ES-I3 (cell line): Measurements from ENCODE around the gene ANKS1A.
A peak's percentile ranks its signal among the peaks of the same experiment; 100 is the strongest.
"Not testable (repeated sequence)": the region's sequence is repeated elsewhere in the genome, so short reads cannot be mapped to it uniquely, and the experiment has no call there.

Experiments used
- H3K36me3 ChIP-seq: 2 replicates; pipeline ENCODE4 v1.6.1; 2013; ENCODE audit warnings: mild to moderate bottlenecking, low read length, control low read depth, moderate library complexity; ENCODE audit not compliant: insufficient read depth
- H3K4me1 ChIP-seq: 2 replicates; pipeline ENCODE4 v1.6.1; 2013; ENCODE audit warnings: mild to moderate bottlenecking, control low read depth, low read length; ENCODE audit not compliant: insufficient read depth
- H3K9ac ChIP-seq: 2 replicates; pipeline ENCODE4 v1.6.1; 2013; ENCODE audit warnings: low read depth, mild to moderate bottlenecking, low read length, moderate library complexity
- H3K9me3 ChIP-seq: 2 replicates; pipeline ENCODE4 v1.6.1; 2013; ENCODE audit warnings: mild to moderate bottlenecking, low read length, moderate library complexity; ENCODE audit not compliant: control insufficient read depth, insufficient read depth

The ANKS1A gene

DNA sequence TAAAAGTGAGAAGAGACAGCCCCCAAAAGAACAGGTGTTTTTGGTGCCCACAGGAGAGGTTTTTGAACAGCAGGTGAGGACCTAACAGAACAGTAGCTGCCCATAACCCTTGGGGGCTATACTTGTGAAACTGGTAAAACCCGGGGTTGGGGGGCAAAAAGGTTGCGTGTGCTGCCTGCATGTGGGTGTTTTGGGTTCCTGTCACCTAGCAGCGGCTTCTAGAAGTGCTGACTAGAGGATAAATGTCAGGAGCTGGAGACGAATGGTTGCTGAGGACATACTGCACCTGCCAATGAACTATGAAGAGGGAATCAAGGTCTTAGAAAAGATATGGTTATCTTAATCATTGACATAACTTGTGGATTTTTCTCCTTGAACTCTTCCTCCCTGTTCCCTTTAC, 17.2 kb upstream of the ANKS1A start:
- Histone ChIP-seq H3K9ac (no peak overlapping the region), H3K36me3 (peaks cover 29% of the 10 kb centered on the region), H3K4me1 (peaks cover 12% of the 10 kb centered on the region), H3K9me3 (no peaks in the 10 kb centered on the region)

DNA sequence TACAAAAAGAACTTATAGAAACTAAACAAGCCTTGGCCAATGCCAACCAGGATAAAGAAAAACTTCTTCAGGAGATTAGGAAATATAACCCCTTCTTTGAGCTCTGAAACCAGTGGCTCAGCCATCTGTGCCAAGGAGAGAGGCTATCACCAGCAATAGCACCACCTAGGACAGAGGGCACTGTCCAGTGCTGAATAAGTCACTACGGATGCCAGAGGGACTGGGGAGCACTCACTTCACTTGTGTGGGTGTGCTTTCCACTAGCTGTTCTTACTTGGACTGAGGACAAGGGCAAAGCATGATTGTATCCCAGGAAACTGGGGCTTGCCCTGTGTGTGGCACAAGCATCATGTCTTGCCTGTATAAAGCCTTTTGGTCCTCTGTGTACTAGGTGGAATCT, 16.7 kb upstream of the ANKS1A start:
- peaks cover 12% of the 10 kb centered on the region for H3K4me1 ChIP-seq
- H3K36me3 ChIP-seq, result peaks cover 26% of the 10 kb centered on the region
- no peak overlapping the region for H3K9ac ChIP-seq
- no peaks in the 10 kb centered on the region for H3K9me3 ChIP-seq

DNA sequence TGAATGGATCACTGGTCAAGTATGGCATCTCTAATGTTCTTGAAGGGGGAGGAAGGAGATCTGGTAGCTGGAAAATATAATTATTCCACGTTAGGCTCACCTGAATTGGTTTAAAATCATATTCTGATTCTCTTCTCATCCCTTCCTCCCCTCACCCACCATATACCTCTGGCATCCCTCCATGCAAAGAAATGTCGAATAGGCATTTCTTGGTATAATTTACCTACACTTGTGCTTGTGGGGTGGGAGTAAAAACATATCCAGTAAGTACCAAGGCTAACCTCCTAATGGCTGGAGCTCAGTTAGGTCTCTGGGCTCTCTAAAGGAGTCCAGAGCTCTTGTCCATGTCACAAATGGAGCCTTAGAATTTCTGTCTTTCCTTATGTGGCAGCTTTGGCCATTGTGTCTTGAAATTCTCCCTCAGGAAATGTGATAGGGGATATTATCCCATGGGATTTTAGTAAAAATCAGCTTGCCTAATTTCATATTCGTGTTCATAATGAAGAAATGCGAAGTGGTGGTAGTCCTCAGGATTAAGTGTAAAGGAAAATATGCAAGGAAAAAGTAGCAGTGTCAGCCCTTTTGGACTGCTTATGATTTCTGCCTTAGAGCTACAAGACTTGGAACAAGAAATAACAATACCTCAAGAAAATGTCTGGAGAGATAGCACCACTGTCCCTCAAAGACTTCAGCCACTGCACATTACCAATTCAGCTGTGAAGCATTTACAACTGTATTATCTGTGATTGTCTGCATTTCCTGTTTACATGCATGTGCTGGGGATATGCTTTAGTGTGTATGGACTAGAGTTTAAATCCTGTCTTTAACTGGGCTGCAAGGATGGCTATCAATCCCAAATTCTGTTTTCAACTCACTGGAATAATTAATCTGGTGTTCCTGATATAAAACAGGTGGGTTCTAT, 13.5 kb upstream of the ANKS1A start:
- Histone ChIP-seq H3K4me1 (peaks cover 12% of the 10 kb centered on the region), H3K9ac (no peak overlapping the region), H3K9me3 (no peaks in the 10 kb centered on the region), H3K36me3 (peaks cover 31% of the 10 kb centered on the region)

DNA sequence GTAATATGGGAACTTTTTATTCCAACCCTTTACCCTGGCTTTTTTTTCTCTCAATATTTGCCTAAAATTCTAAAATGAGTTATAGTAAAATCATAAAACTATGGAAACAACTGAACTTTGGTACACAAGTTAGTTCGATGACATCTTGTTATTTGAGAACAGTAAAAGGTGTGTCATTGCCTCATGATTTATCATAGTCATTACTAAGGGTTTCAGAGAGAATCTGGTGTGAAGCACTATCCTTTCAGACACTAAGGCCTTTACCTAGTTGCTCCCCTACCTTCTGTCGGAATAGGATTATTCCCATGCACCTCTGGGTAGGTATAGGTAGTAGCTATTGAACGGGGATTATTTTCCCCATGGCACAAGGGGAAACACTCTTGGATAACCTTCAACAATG, 12.6 kb upstream of the ANKS1A start:
- Histone ChIP-seq H3K36me3 (peaks cover 29% of the 10 kb centered on the region), H3K4me1 (peaks cover 12% of the 10 kb centered on the region), H3K9me3 (no peaks in the 10 kb centered on the region), H3K9ac (no peak overlapping the region)

DNA sequence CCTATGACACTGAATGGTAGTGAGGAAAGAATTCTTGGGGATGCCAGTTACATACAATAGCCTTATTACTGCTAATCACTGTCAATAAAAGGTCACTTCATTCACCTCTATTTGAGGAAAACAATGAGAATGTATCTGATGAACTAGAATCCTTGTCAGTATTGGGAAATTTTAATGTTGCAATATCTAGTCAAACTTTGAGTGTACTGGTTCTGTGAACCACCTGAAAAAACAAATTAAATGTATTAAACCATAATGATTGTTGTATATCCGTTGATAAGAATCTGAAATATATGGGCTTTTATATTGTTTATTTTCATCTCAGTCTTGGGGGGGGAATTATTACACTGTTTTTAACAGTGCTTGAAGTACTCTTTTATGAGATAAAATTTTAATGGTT, 11.8 kb upstream of the ANKS1A start:
- Histone ChIP-seq H3K9ac (no peak overlapping the region), H3K4me1 (peaks cover 12% of the 10 kb centered on the region), H3K36me3 (peaks cover 22% of the 10 kb centered on the region), H3K9me3 (no peaks in the 10 kb centered on the region)

DNA sequence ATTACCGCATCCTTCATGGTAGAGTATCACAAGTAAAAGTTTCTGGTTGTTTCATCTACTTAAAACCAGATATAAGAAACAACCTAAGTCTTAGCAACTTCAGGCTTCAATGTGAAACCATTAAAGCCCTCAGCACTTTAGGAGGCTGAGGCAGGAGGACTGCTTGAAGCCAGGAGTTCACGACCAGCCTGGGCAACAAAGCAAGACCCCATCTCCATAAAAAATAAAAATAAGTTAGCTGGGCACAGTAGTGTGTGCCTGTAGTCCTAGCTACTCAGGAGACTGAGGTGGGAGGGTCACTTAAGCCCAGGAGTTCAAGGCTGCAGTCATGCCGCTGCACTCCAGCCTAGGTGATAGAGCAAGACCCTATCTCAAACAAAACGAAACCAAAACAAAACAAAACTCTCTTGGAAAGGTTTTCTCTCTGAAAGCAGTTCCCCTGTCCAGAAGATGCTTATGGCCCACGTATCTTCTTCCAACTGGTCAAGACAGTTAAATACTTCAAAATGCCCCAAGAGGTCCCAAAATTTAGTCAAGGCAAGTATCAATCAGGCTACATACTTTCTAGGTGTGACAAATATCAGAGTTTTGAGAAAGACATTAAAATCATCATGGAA, 11.1 kb upstream of the ANKS1A start:
- H3K36me3 ChIP-seq, result peaks cover 22% of the 10 kb centered on the region
- H3K4me1 ChIP-seq, result peaks cover 12% of the 10 kb centered on the region
- H3K9ac ChIP-seq, result no peak overlapping the region
- no peaks in the 10 kb centered on the region for H3K9me3 ChIP-seq

DNA sequence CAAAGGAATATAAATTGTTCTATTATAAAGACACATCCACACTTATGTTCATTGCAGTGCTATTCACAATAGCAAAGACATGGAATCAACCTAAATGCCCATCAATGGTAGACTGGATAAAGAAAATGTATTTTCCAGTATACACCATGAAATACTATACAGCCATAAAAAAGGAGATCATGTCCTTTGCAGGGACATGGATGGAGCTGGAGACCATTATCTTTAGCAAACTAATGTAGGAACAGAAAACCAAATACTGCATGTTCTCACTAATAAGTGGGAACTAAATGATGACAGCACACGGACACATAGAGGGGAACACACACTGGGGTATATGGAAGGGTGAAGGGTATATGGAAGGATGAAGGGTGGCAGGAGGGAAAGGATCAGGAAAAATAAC, 5.0 kb upstream of the ANKS1A start:
- H3K9me3 ChIP-seq, H3K36me3 ChIP-seq, H3K9ac ChIP-seq, H3K4me1 ChIP-seq: not testable (repeated sequence)

DNA sequence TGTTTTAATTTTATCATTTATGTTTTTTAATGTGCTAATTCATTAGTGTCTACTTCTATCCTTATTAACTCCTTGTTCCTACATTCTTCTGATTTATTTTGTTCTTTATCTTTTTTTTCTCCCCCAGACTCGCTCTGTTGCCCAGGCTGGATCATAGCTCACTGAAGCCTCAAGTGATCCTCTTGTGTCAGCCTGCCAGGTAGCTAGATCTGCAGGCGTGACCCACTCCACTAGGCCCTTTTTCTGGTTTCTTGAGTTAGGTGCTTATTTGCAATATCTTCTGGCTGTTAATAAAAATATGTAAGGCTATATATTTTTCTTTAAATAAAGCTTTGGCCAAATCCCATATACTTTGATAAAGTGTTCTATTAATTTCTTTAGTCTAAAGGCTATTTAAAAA, 4.1 kb upstream of the ANKS1A start:
- H3K36me3 ChIP-seq, result peaks cover 3% of the 10 kb centered on the region; the same call in 1 of the 2 replicates
- H3K9ac ChIP-seq, result no peak overlapping the region
- H3K9me3 ChIP-seq, result no peaks in the 10 kb centered on the region
- no peaks in the 10 kb centered on the region for H3K4me1 ChIP-seq

DNA sequence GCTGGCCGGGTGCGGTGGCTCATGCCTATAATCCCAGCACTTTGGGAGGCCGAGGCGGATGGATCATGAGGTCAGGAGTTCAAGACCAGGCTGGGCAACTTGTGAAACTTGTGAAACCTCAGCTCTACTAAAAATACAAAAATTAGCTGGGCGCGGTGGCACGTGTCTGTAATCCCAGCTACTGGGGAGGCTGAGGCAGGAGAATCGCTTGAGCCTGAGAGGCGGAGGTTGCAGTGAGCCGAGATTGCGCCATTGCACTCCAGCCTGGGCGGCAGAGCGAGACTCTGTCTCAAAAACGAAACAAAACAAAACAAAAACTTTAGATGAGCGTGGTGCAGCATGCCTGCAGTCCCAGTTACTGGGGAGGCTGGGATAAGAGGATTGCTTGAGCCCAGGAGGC, 3.2 kb upstream of the ANKS1A start:
- not testable (repeated sequence) for H3K9ac ChIP-seq, H3K36me3 ChIP-seq, H3K4me1 ChIP-seq, H3K9me3 ChIP-seq

DNA sequence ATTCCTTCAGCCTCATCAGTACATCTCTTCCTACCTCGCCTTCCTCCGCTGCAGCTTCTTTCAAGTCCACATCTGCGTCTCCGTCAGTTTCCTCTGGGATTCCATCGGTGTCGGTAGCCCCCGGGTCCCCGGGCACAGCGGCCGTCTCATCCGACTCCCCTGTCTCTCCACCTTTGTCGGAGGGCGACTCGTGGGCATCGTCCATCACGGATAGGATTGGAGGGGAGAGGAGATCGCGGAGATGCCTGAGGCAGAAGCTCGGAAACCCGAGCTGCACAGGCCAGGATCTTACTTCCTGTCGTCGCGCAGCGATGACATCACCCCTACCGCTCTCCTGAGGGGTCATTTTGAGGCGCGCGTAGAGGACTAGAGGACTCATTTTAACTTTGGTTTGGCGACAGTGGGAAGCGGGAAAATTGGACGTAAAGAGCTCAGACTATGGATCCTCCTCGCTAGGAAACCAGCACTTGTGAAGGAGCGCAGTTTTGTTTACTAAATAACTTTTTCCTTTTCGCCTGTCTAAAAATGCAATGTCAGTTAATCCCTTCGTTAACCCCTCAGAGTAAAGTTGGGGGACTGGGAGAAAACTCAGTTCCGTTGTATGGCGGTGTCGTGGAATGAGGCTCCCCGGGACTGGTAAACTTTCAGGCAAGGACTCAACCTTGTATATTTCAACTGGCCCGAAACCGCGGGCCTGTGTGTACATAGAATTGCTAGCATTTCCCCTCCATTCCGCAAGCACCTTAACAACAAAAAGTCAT, 1.1 kb upstream of the ANKS1A start, which contains the start of gene TAF11:
Gene TAF11 (minus strand): TSS at position 290 of the 761 bp plus-strand sequence. CDS start 85 bp downstream, at position 205.
- H3K36me3 ChIP-seq, result no peaks in the 10 kb centered on the region
- peak within 1 kb of the TSS; percentile 75 for H3K9ac ChIP-seq
- H3K9me3 ChIP-seq, result no peaks in the 10 kb centered on the region
- H3K4me1 ChIP-seq, result no peaks in the 10 kb centered on the region

DNA sequence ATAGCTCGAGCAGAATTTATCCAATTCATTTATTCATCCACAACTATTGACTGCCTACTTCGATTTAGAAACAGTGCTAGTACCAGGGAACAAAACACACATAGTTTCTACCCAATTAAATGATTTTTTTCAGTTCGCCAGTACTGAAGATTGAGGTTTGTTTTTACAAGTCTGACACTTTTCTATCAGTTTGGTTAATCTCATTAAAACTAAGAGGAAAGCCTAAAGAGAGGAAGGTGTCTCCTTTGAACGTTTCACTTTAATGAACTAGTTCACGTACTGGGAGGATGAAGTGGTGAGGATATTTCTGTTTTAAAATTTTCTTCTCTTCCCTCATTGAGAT, 570 bp upstream of the ANKS1A start:
- H3K9me3 ChIP-seq, result no peaks in the 10 kb centered on the region
- peak overlapping the region; percentile 75 for H3K9ac ChIP-seq
- H3K36me3 ChIP-seq, result no peaks in the 10 kb centered on the region
- no peaks in the 10 kb centered on the region for H3K4me1 ChIP-seq

DNA sequence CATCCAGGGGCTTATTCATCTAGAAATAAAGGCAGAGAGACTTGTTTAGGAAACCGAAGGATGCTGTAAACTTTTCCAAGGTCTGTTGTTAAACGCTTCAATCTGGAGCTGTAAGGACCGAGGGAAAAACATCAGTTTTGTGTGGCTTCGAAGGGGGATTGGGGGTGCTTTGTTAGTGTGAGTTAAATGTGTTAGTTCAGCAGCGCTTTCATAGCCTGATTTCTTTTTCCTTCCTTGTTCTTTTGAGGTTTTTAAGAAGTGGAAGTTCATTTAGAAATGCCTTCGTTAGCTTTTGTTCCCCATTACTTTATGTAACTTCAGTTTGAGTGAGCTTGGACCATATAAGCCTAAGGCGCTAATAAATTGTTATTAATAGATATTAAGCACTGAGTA, 1.5 kb downstream of the ANKS1A start:
- Histone ChIP-seq H3K9ac (peak overlapping the region; percentile 75; the same call in 1 of the 2 replicates), H3K9me3 (no peaks in the 10 kb centered on the region), H3K36me3 (no peaks in the 10 kb centered on the region), H3K4me1 (peaks cover 4% of the 10 kb centered on the region; the same call in 1 of the 2 replicates)

DNA sequence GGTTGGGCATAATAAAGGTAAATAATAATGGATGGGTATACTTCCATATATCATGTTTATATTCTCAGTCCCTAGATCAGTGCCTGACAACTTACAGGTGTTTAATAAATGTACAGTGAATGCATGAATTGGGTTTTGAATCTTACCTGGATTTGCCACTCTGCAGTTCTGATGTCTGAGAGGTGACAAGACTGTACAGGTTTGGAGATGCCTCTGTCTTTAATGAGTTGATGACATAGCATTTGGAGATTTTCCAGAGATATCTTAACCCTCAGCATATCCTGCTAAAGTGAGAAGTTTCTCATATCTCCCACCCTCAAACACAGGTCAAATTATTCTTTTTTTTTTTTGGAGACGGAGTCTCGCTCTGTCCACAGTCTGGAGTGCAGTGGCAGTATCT, 2.2 kb downstream of the ANKS1A start:
- Histone ChIP-seq H3K36me3 (no peaks in the 10 kb centered on the region), H3K9me3 (no peaks in the 10 kb centered on the region), H3K4me1 (peaks cover 4% of the 10 kb centered on the region; the same call in 1 of the 2 replicates), H3K9ac (no peak overlapping the region)

DNA sequence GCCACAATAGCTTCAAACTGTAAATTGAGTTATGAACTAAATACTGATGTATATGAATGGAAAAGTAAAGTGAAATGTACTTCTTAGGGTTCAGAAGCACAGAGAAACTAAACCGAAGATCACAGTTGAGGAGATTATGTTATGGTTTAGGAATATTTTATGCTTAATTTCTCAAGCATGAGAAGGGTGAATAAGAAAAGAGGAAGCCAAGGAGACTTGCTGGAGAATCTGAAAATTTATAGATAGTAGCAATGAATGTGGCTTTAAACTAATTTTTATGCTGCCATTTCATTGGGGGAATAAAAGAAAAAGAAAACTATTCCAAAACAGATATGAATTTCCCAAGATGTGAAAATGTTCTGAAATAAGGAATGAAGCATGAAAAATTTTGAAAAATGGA, 5.6 kb downstream of the ANKS1A start:
- Histone ChIP-seq H3K4me1 (peaks cover 4% of the 10 kb centered on the region; the same call in 1 of the 2 replicates), H3K36me3 (no peaks in the 10 kb centered on the region), H3K9ac (no peak overlapping the region), H3K9me3 (no peaks in the 10 kb centered on the region)
